ENCODE measurements around the gene ZNF385B.

The ZNF385B gene

DNA sequence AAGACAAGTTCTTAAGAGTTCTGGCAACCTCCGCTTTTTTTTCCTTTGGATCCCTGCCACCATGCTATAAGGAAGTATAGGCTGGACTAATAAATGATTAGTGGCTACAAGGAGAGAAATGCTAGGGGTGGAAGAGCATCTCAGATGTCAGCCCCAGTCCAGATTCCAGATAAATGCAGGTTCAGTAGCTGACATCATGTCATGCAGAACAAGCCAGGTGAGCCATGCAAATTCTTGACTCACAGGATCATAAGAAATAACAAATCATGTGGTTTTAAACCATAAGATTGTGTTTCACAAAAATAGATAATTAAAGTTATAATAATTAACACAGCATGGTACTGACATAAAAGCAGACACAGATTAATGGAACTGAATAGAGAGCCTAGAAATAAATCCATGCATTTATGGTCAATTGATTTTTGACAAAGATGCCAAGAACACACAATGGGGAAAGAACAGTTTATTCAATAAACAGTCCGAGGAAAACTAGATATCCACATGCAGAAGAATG, 443.9 kb downstream of the ZNF385B start:
- no peak for DNase-seq (ENCODE audit: low read depth in 2 of 3, low spot score in 1 of 3)

GRCh38 chr2:179412112-179412511, 449.3 kb downstream of the ZNF385B start:
- no peak for DNase-seq (ENCODE audit: low read depth in 2 of 3, low spot score in 1 of 3)

DNA sequence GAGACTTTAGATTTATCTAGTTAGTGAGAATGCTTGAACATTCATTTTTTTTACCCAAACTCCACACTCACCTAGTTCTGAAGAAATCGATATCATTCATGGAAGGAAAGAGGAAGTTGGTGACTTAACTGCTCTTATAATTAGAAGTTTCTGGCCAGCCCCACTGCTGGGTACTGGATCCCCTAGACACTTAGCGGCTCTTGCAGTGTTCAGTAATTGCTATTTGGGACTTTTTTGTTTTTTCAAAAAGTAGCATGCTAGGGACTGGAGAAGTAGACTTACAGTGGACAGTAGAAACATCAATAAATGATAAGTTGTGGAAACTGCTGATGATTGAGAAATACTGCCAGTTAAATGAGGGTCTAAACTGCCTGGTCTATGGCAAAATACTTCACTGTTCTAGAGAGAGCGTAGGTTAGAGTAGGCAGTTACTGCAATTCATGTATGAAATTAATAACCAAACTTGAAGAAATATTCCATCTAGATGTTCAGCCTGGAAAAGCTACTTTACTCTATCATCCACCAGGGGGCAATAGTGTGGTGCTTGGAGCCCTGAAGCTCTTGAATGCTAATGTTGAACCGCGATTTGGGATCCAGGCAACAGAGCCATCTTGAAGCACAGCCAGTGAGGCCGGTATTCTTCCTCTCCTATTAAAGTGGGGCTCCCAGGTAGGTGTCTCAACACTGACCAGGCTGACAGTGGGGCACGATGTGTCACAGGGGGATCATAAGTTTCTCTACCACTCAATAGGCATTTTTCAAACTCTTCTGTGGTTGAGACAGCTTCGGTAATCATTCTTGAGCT, 450.7 kb downstream of the ZNF385B start:
- DNase-seq (ENCODE audit: low read depth in 2 of 3, low spot score in 1 of 3), result peak in 2 of 3 donors; percentile 4 to 6

GRCh38 chr2:179403624-179404023, 457.8 kb downstream of the ZNF385B start:
- no peak for DNase-seq (ENCODE audit: low read depth in 2 of 3, low spot score in 1 of 3)

DNA sequence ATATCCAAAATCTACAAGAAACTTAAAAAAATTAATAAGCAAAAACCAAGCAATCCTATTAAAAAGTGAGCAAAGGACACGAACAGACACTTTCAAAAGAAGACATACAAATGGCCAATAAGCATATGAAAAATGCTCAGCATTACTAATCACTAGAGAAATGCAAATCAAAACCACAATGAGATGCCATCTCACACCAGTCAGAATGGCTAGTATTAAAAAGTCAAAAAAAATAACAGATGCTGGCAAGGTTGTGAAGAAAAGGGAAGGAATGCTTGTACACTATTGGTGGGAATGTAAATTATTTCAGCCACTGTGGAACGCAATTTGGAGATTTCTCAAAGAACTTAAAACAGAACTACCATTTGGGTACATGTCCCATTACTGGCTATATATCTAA, 467.9 kb downstream of the ZNF385B start:
- no peak for DNase-seq (ENCODE audit: low read depth in 2 of 3, low spot score in 1 of 3)
